ENCODE results near the gene SERINC1.

GRCh38 chr6:122406187-122406586, 65.4 kb downstream of the SERINC1 start:
- TF ChIP-seq CTCF (IDR thresholded peaks at IDR 0.05) (no peak), POLR2A (IDR thresholded peaks at IDR 0.05) (no peak)

All from esophagus squamous epithelium (tissue), 4 donors.